ENCODE results near the gene MAST4. TPM values are rescaled to one million over a fixed set of nuclear protein-coding genes. Genes with fewer than 3 reads are reported as not detected.

The MAST4 gene
- total and polyA plus RNA-seq, 4 donors: 3.7 to 9.5 (median 6.5) TPM

GRCh38 chr5:66666778-66667177 lies 70.6 kb downstream of the MAST4 start:
- no peaks in the 10 kb centered on the region for H3K9me3 ChIP-seq (ENCODE audit: control insufficient read depth in 4 of 4, low read length in 3 of 4)
- no peak overlapping the region for H3K9ac ChIP-seq (ENCODE audit: low read depth in 1 of 2, low read length in 2 of 2)

More at GRCh38 chr5:66666778-66667177, 70.6 kb downstream of the MAST4 start:
- no peak for DNase-seq (ENCODE audit: low spot score)
- H3K36me3 ChIP-seq (ENCODE audit: control insufficient read depth in 4 of 4, insufficient read depth in 3 of 4, low read depth in 1 of 4, low read length in 3 of 4): no peaks in the 10 kb centered on the region
- 73% methylated on average over 3 of the region's 3 CpGs for WGBS
- peaks cover 0 to 3% (median 2%) of the 10 kb centered on the region in 4 donors for H3K4me1 ChIP-seq (ENCODE audit: control insufficient read depth in 4 of 4, insufficient read depth in 4 of 4, low read length in 3 of 4)
- H3K27me3 ChIP-seq (ENCODE audit: control insufficient read depth in 4 of 4, insufficient read depth in 4 of 4, low read length in 3 of 4): no peaks in the 10 kb centered on the region
- TF ChIP-seq HNF4A (conservative IDR thresholded peaks at IDR 0.05) (no peak), MAX (IDR thresholded peaks at IDR 0.05) (no peak), SP1 (IDR thresholded peaks at IDR 0.05) (no peak), RXRA (IDR thresholded peaks at IDR 0.05) (no peak), ATF3 (IDR thresholded peaks at IDR 0.05) (no peak), RAD21 (IDR thresholded peaks at IDR 0.05) (no peak), FOXA1 (IDR thresholded peaks at IDR 0.05) (no peak), JUND (IDR thresholded peaks at IDR 0.05) (no peak), TAF1 (conservative IDR thresholded peaks at IDR 0.05) (no peak), CTCF (IDR thresholded peaks at IDR 0.05; ENCODE audit: low read depth, low read length, missing input control) (no peak), HNF4G (IDR thresholded peaks at IDR 0.05) (no peak), NR2F2 (IDR thresholded peaks at IDR 0.05) (no peak), YY1 (IDR thresholded peaks at IDR 0.05) (no peak), FOXA2 (IDR thresholded peaks at IDR 0.05) (no peak), REST (IDR thresholded peaks at IDR 0.05) (no peak), ZBTB33 (IDR thresholded peaks at IDR 0.05) (no peak)
- H3K27ac ChIP-seq (ENCODE audit: low read depth in 1 of 2, low read length in 2 of 2): no peak overlapping the region
- no peak overlapping the region for H3K4me3 ChIP-seq (ENCODE audit: low read depth in 1 of 3, low read length in 3 of 3)

Data from liver (tissue), 9 donors.